KMS-11 (cell line): ENCODE measurements around the gene VDR.

ENCODE experiments used
- H2AFZ ChIP-seq: fragments of 200-600 bp; sonication (generic); 2 replicates; pipeline ENCODE4 v1.6.1; 2016; ENCODE audit warnings: antibody characterized with exemption, mixed run types, low read depth
- H3K27ac ChIP-seq: fragments of 200-600 bp; sonication (generic); 2 replicates; pipeline ENCODE4 v1.6.1; 2016; ENCODE audit warnings: mild to moderate bottlenecking, mixed run types
- H3K27me3 ChIP-seq: fragments of 200-600 bp; sonication (generic); 2 replicates; pipeline ENCODE4 v1.6.1; 2017; ENCODE audit warnings: mild to moderate bottlenecking, low read depth, mixed run types, moderate library complexity; ENCODE audit not compliant: insufficient read depth
- H3K36me3 ChIP-seq: fragments of 200-600 bp; sonication (generic); 2 replicates; pipeline ENCODE4 v1.6.1; 2017; ENCODE audit warnings: mild to moderate bottlenecking, mixed run types; ENCODE audit not compliant: insufficient read depth
- H3K4me1 ChIP-seq: fragments of 200-600 bp; sonication (generic); 2 replicates; pipeline ENCODE4 v1.6.1; 2016; ENCODE audit warnings: mild to moderate bottlenecking, low read depth, mixed run types; ENCODE audit not compliant: poor library complexity, severe bottlenecking
- H3K4me2 ChIP-seq: fragments of 200-600 bp; sonication (generic); 2 replicates; pipeline ENCODE4 v1.7.0; 2016; ENCODE audit warnings: mild to moderate bottlenecking, mixed run types
- H3K4me3 ChIP-seq: fragments of 200-600 bp; sonication (generic); IDR thresholded peaks from 2 replicates; pipeline ENCODE4 v1.6.1; 2017; ENCODE audit warnings: low read depth, low read length, mixed read lengths; ENCODE audit not compliant: insufficient read depth
- H3K79me2 ChIP-seq: fragments of 200-600 bp; sonication (generic); 2 replicates; pipeline ENCODE4 v1.6.1; 2016; ENCODE audit warnings: low read depth, mixed run types; ENCODE audit not compliant: insufficient read depth
- H3K9ac ChIP-seq: fragments of 200-600 bp; sonication (generic); 2 replicates; pipeline ENCODE4 v1.6.1; 2016; ENCODE audit warnings: mild to moderate bottlenecking, mixed run types
- H4K20me1 ChIP-seq: fragments of 200-600 bp; sonication (generic); 2 replicates; pipeline ENCODE4 v1.6.1; 2016; ENCODE audit warnings: mild to moderate bottlenecking, mixed run types; ENCODE audit not compliant: insufficient read depth
- CTCF ChIP-seq: fragments of 200-600 bp; sonication (generic); conservative IDR thresholded peaks from 2 replicates; pipeline ENCODE4 v1.6.1; 2017; ENCODE audit warnings: low read depth, mild to moderate bottlenecking, antibody characterized with exemption, low read length, moderate library complexity, mixed read lengths

Gene VDR

GRCh38 chr12:47901063-47901717 is 3.6 kb downstream of the VDR start:
- no peaks in the 10 kb centered on the region for H4K20me1 ChIP-seq
- H3K79me2 ChIP-seq: no peaks in the 10 kb centered on the region; the same call in 1 of the 2 replicates
- no peak for TF ChIP-seq CTCF
- H3K36me3 ChIP-seq: no peaks in the 10 kb centered on the region
- H2AFZ ChIP-seq: no peak overlapping the region
- no peaks in the 10 kb centered on the region for H3K27me3 ChIP-seq
- H3K4me3 ChIP-seq: no peak overlapping the region
- no peak overlapping the region for H3K9ac ChIP-seq
- no peak overlapping the region for H3K27ac ChIP-seq
- H3K4me1 ChIP-seq: peaks cover 34% of the 10 kb centered on the region
- no peak overlapping the region for H3K4me2 ChIP-seq

GRCh38 chr12:47900131-47901062 is 4.4 kb downstream of the VDR start:
- H3K4me3 ChIP-seq: no peak overlapping the region
- no peak overlapping the region for H3K9ac ChIP-seq
- no peaks in the 10 kb centered on the region for H3K36me3 ChIP-seq
- H2AFZ ChIP-seq: no peak overlapping the region
- peaks cover 4% of the 10 kb centered on the region; the same call in 1 of the 2 replicates for H3K79me2 ChIP-seq
- TF ChIP-seq CTCF: no peak
- no peak overlapping the region; the same call in 1 of the 2 replicates for H3K27ac ChIP-seq
- no peaks in the 10 kb centered on the region for H3K27me3 ChIP-seq
- peaks cover 41% of the 10 kb centered on the region for H3K4me1 ChIP-seq
- no peak overlapping the region for H3K4me2 ChIP-seq
- no peaks in the 10 kb centered on the region for H4K20me1 ChIP-seq

- H2AFZ ChIP-seq: no peak overlapping the region
- no peaks in the 10 kb centered on the region for H3K36me3 ChIP-seq
- no peak overlapping the region for H3K4me3 ChIP-seq
- H3K27me3 ChIP-seq: no peaks in the 10 kb centered on the region
- no peak overlapping the region for H3K9ac ChIP-seq
- peaks cover 9% of the 10 kb centered on the region; the same call in 1 of the 2 replicates for H3K79me2 ChIP-seq
- no peaks in the 10 kb centered on the region for H4K20me1 ChIP-seq
- peaks cover 50% of the 10 kb centered on the region for H3K4me1 ChIP-seq
- no peak overlapping the region for H3K4me2 ChIP-seq
- no peak overlapping the region for H3K27ac ChIP-seq
- no peak for TF ChIP-seq CTCF
These were observed 5.3 kb downstream of the VDR start for GRCh38 chr12:47899466-47899865.

GRCh38 chr12:47896633-47897032 is 8.2 kb downstream of the VDR start:
- Histone ChIP-seq H3K9ac (no peak overlapping the region), H3K4me1 (peaks cover 55% of the 10 kb centered on the region), H2AFZ (no peak overlapping the region), H4K20me1 (no peaks in the 10 kb centered on the region), H3K4me3 (no peak overlapping the region), H3K79me2 (peaks cover 20% of the 10 kb centered on the region), H3K4me2 (no peak overlapping the region), H3K36me3 (no peaks in the 10 kb centered on the region), H3K27me3 (no peaks in the 10 kb centered on the region), H3K27ac (no peak overlapping the region)
- no peak for TF ChIP-seq CTCF
